Osteocyte (in vitro differentiated cells): ENCODE results near the gene ZNF423. TPM values are rescaled to one million over a fixed set of nuclear protein-coding genes. Genes with fewer than 3 reads are reported as not detected.
A peak's percentile ranks its signal among the peaks of the same experiment; 100 is the strongest.

ENCODE experiments used
- DNase-seq: peaks from one replicate; pipeline ENCODE4 v3.0.0; 2021; ENCODE audit warnings: mixed read lengths; ENCODE audit not compliant: unreplicated experiment; ENCODE audit errors: extremely low spot score
- H3K27ac Mint-ChIP-seq: one replicate; pipeline ENCODE4 v1.8.0; 2021; ENCODE audit warnings: mild to moderate bottlenecking, mixed read lengths; ENCODE audit not compliant: unreplicated experiment
- H3K27me3 Mint-ChIP-seq: one replicate; pipeline ENCODE4 v1.8.0; 2021; ENCODE audit warnings: mixed read lengths; ENCODE audit not compliant: unreplicated experiment
- H3K36me3 Mint-ChIP-seq: one replicate; pipeline ENCODE4 v1.8.0; 2021; ENCODE audit warnings: mixed read lengths; ENCODE audit not compliant: unreplicated experiment
- H3K4me1 Mint-ChIP-seq: one replicate; pipeline ENCODE4 v1.8.0; 2021; ENCODE audit warnings: mixed read lengths; ENCODE audit not compliant: unreplicated experiment
- H3K4me3 Mint-ChIP-seq: one replicate; pipeline ENCODE4 v1.8.0; 2021; ENCODE audit warnings: mild to moderate bottlenecking, moderate library complexity, mixed read lengths; ENCODE audit not compliant: unreplicated experiment
- H3K9me3 Mint-ChIP-seq: one replicate; pipeline ENCODE4 v1.8.0; 2021; ENCODE audit warnings: mixed read lengths; ENCODE audit not compliant: unreplicated experiment
- total RNA-seq: library from RNA; stranded (reverse); gene quantifications from 2 replicates; pipeline ENCODE4 v1.2.1, GENCODE V29; 2021
- TF ChIP-seq, protein P1 (sequence below): fragments of 200-600 bp; sonication (generic); IDR thresholded peaks from 2 replicates; pipeline ENCODE4 v1.5.0; 2021; ENCODE audit warnings: antibody characterized with exemption, mild to moderate bottlenecking, moderate library complexity

The ZNF423 gene
- total RNA-seq, 1 donor from 2014 or later, result 25.1 TPM

DNA sequence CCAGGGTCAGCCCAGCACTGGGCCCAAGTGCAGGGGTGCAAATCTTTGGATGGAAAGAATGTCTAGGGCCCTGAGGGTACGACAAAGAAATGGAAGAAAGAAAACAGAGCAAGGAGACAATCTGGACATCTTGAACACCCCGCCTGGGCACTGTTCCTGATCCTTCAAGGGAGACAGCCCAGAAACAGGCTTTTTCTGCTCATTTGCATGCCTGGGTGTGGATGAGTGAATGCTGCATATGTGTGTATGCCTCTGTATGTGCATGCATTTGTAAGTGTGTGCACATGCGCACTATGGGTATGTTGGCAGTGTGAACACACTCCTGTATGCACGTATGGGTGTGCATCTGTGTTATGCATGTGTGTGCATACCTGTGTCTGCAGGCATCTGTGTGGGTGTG lies 79.2 kb downstream of the ZNF423 start:
- H3K9me3 Mint-ChIP-seq, result no peaks in the 10 kb centered on the region
- TF ChIP-seq, protein P1, sequence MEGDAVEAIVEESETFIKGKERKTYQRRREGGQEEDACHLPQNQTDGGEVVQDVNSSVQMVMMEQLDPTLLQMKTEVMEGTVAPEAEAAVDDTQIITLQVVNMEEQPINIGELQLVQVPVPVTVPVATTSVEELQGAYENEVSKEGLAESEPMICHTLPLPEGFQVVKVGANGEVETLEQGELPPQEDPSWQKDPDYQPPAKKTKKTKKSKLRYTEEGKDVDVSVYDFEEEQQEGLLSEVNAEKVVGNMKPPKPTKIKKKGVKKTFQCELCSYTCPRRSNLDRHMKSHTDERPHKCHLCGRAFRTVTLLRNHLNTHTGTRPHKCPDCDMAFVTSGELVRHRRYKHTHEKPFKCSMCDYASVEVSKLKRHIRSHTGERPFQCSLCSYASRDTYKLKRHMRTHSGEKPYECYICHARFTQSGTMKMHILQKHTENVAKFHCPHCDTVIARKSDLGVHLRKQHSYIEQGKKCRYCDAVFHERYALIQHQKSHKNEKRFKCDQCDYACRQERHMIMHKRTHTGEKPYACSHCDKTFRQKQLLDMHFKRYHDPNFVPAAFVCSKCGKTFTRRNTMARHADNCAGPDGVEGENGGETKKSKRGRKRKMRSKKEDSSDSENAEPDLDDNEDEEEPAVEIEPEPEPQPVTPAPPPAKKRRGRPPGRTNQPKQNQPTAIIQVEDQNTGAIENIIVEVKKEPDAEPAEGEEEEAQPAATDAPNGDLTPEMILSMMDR, result no peak
- H3K4me3 Mint-ChIP-seq, result no peak overlapping the region
- H3K27ac Mint-ChIP-seq, result peak overlapping the region; percentile 75
- H3K4me1 Mint-ChIP-seq, result peaks cover 57% of the 10 kb centered on the region
- DNase-seq, result no peak
- no peaks in the 10 kb centered on the region for H3K27me3 Mint-ChIP-seq
- H3K36me3 Mint-ChIP-seq, result no peaks in the 10 kb centered on the region

DNA sequence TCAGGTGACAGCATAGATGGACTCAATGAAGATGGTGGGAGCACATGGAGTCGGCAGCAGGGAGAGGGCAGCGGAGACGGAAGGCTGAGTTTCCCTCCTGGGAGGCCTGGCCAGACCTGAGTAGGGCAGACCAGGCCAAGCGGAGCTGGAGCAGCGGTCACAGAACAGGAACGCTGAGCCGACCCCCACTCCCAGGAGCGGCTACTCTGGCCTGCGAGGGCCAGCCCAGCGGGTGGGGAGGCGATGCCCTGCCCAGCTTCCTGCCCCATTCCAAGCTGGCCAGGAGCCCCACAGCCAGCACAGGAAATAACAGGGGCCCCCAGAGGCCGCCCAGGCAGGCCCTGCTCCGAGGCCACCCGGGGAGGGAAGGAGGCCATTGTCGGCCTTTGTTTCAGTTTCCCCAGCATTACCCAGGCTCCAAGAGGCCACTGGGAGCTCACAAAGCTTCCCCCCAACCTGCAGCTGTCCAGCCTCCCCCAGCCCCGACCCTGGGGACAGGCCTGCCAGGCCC lies 79.8 kb downstream of the ZNF423 start:
- Mint-ChIP-seq H3K36me3 (no peaks in the 10 kb centered on the region), H3K4me1 (peaks cover 55% of the 10 kb centered on the region), H3K9me3 (no peaks in the 10 kb centered on the region), H3K4me3 (peak overlapping the region; percentile 52), H3K27me3 (no peaks in the 10 kb centered on the region), H3K27ac (peak overlapping the region; percentile 75)
- TF ChIP-seq, protein P1, result no peak
- DNase-seq, result peak; percentile 89

- no peak for DNase-seq
- peaks cover 52% of the 10 kb centered on the region for H3K4me1 Mint-ChIP-seq
- H3K27ac Mint-ChIP-seq, result peak overlapping the region; percentile 68
- H3K36me3 Mint-ChIP-seq, result no peaks in the 10 kb centered on the region
- H3K4me3 Mint-ChIP-seq, result peak overlapping the region; percentile 52
- H3K27me3 Mint-ChIP-seq, result no peaks in the 10 kb centered on the region
- TF ChIP-seq, protein P1, result no peak
- H3K9me3 Mint-ChIP-seq, result no peaks in the 10 kb centered on the region
These were observed 80.3 kb downstream of the ZNF423 start for GRCh38 chr16:49775581-49775980.

- Mint-ChIP-seq H3K9me3 (no peaks in the 10 kb centered on the region), H3K36me3 (no peaks in the 10 kb centered on the region), H3K27ac (peak overlapping the region; percentile 68), H3K27me3 (no peaks in the 10 kb centered on the region), H3K4me3 (no peak overlapping the region), H3K4me1 (peaks cover 50% of the 10 kb centered on the region)
- no peak for DNase-seq
- TF ChIP-seq, protein P1, result no peak
These were observed 80.9 kb downstream of the ZNF423 start for GRCh38 chr16:49775018-49775417.

GRCh38 chr16:49773534-49774475 lies 82.1 kb downstream of the ZNF423 start:
- TF ChIP-seq, protein P1, result no peak
- H3K4me3 Mint-ChIP-seq, result no peak overlapping the region
- no peak for DNase-seq
- no peaks in the 10 kb centered on the region for H3K36me3 Mint-ChIP-seq
- H3K4me1 Mint-ChIP-seq, result peaks cover 43% of the 10 kb centered on the region
- H3K9me3 Mint-ChIP-seq, result no peaks in the 10 kb centered on the region
- no peaks in the 10 kb centered on the region for H3K27me3 Mint-ChIP-seq
- H3K27ac Mint-ChIP-seq, result peak overlapping the region; percentile 64
